Neural cell (in vitro differentiated cells): ENCODE measurements around the gene ARHGAP29.

Experiments
- CTCF ChIP-seq: fragments of 450-650 bp; IDR thresholded peaks from 2 replicates; pipeline ENCODE4 v1.5.1; 2014; ENCODE audit warnings: antibody characterized with exemption, mild to moderate bottlenecking, moderate library complexity; ENCODE audit not compliant: poor library complexity, severe bottlenecking
- EP300 ChIP-seq: fragments of 450-650 bp; conservative IDR thresholded peaks from 2 replicates; pipeline ENCODE4 v1.6.1; 2014; ENCODE audit warnings: antibody characterized with exemption, mild to moderate bottlenecking, moderate library complexity; ENCODE audit not compliant: poor library complexity, severe bottlenecking
- RAD21 ChIP-seq: fragments of 450-650 bp; conservative IDR thresholded peaks from 2 replicates; pipeline ENCODE4 v1.6.1; 2014; ENCODE audit warnings: antibody characterized with exemption, mild to moderate bottlenecking, moderate library complexity
- REST ChIP-seq: IDR thresholded peaks from 2 replicates; pipeline ENCODE4 v1.6.1; 2012; ENCODE audit warnings: borderline replicate concordance
- TAF1 ChIP-seq: IDR thresholded peaks from 2 replicates; pipeline ENCODE4 v1.6.1; 2012; ENCODE audit warnings: low read depth

GRCh38 chr1:94284476-94284875 is 47.1 kb upstream of the ARHGAP29 start:
- TF ChIP-seq REST: no peak
- TF ChIP-seq CTCF: no peak
- no peak for TF ChIP-seq EP300
- TF ChIP-seq RAD21: no peak
- TF ChIP-seq TAF1: no peak
